Body of pancreas (tissue), 4 donors: ENCODE results near the gene AMPD3.

Source experiments
- POLR2A ChIP-seq, 3 donors: fragments of 450-650 bp; IDR thresholded peaks; one replicate each; pipeline ENCODE4 v1.6.1; 2016; ENCODE audit warnings: antibody characterized with exemption in 3 of 3, mild to moderate bottlenecking in 2 of 3
- TF ChIP-seq, protein P1 (sequence below), 7 experiments: fragments of 450-650 bp in 4 of 7; fragments of 200-600 bp in 3 of 7; sonication (generic) in 3 of 7; IDR thresholded peaks; one replicate each; pipeline ENCODE4 v1.5.1; 2016 to 2019; ENCODE audit warnings: antibody characterized with exemption in 7 of 7

- no peak for TF ChIP-seq POLR2A (IDR thresholded peaks at IDR 0.05)
- TF ChIP-seq, protein P1, sequence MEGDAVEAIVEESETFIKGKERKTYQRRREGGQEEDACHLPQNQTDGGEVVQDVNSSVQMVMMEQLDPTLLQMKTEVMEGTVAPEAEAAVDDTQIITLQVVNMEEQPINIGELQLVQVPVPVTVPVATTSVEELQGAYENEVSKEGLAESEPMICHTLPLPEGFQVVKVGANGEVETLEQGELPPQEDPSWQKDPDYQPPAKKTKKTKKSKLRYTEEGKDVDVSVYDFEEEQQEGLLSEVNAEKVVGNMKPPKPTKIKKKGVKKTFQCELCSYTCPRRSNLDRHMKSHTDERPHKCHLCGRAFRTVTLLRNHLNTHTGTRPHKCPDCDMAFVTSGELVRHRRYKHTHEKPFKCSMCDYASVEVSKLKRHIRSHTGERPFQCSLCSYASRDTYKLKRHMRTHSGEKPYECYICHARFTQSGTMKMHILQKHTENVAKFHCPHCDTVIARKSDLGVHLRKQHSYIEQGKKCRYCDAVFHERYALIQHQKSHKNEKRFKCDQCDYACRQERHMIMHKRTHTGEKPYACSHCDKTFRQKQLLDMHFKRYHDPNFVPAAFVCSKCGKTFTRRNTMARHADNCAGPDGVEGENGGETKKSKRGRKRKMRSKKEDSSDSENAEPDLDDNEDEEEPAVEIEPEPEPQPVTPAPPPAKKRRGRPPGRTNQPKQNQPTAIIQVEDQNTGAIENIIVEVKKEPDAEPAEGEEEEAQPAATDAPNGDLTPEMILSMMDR (IDR thresholded peaks at IDR 0.05): no peak
Measured at GRCh38 chr11:10461276-10461790, 6.3 kb downstream of the AMPD3 start.
